Measurements from ENCODE around the gene ZNRF2. TPM values are rescaled to one million over a fixed set of nuclear protein-coding genes. Genes with fewer than 3 reads are reported as not detected.
A peak's percentile ranks its signal among the peaks of the same experiment; 100 is the strongest.

ZNRF2 gene
- total RNA-seq, 1 donor = 5.8 TPM

- TF ChIP-seq CTCF (IDR thresholded peaks at IDR 0.05; ENCODE audit: insufficient read depth, low read length) = no peak
- H3K4me3 ChIP-seq (ENCODE audit: low read depth, low read length) = no peak overlapping the region
- no peak for DNase-seq (ENCODE audit: low read depth)
These were observed 36.0 kb downstream of the ZNRF2 start for GRCh38 chr7:30320392-30320791.

- TF ChIP-seq CTCF (IDR thresholded peaks at IDR 0.05; ENCODE audit: insufficient read depth, low read length) = no peak
- DNase-seq (ENCODE audit: low read depth) = peak; percentile 50
- peak overlapping the region; percentile 22 for H3K4me3 ChIP-seq (ENCODE audit: low read depth, low read length)
These were observed 36.9 kb downstream of the ZNRF2 start for GRCh38 chr7:30321089-30321881.

GRCh38 chr7:30321882-30322192 is 37.4 kb downstream of the ZNRF2 start:
- no peak for TF ChIP-seq CTCF (IDR thresholded peaks at IDR 0.05; ENCODE audit: insufficient read depth, low read length)
- DNase-seq (ENCODE audit: low read depth) = no peak
- peak overlapping the region; percentile 2 for H3K4me3 ChIP-seq (ENCODE audit: low read depth, low read length)

- TF ChIP-seq CTCF (IDR thresholded peaks at IDR 0.05; ENCODE audit: insufficient read depth, low read length) = no peak
- H3K4me3 ChIP-seq (ENCODE audit: low read depth, low read length) = no peak overlapping the region
- peak; percentile 48 for DNase-seq (ENCODE audit: low read depth)
These were observed 38.0 kb downstream of the ZNRF2 start for GRCh38 chr7:30322271-30323005.

- DNase-seq (ENCODE audit: low read depth) = no peak
- no peak for TF ChIP-seq CTCF (IDR thresholded peaks at IDR 0.05; ENCODE audit: insufficient read depth, low read length)
- no peak overlapping the region for H3K4me3 ChIP-seq (ENCODE audit: low read depth, low read length)
These were observed 38.6 kb downstream of the ZNRF2 start for GRCh38 chr7:30323006-30323355.

- no peak overlapping the region for H3K4me3 ChIP-seq (ENCODE audit: low read depth, low read length)
- DNase-seq (ENCODE audit: low read depth) = peak; percentile 62
- no peak for TF ChIP-seq CTCF (IDR thresholded peaks at IDR 0.05; ENCODE audit: insufficient read depth, low read length)
These were observed 43.4 kb downstream of the ZNRF2 start for GRCh38 chr7:30327813-30328212.

All from fibroblast of the aortic adventitia (primary cell).